UCSD-AML1 (cell line): ENCODE measurements around the gene SLC31A1.
"Not testable (repeated sequence)": the region's sequence is repeated elsewhere in the genome, so short reads cannot be mapped to it uniquely, and the experiment has no call there.

Source experiments
- DNase-seq: peaks from one replicate; lab custom pipeline; 2025; ENCODE audit not compliant: unreplicated experiment; lab: John Stamatoyannopoulos, UW

Gene SLC31A1

GRCh38 chr9:113219969-113220368, 1.4 kb upstream of the SLC31A1 start:
- no peak for DNase-seq

- no peak for DNase-seq
These were observed 809 bp upstream of the SLC31A1 start for GRCh38 chr9:113220467-113221002.

- DNase-seq = no peak
These were observed 597 bp downstream of the SLC31A1 start for GRCh38 chr9:113221800-113222481.

- no peak for DNase-seq
These were observed 1.1 kb downstream of the SLC31A1 start for GRCh38 chr9:113222482-113222841.

- no peak for DNase-seq
These were observed 2.6 kb downstream of the SLC31A1 start for GRCh38 chr9:113223963-113224362.

- no peak for DNase-seq
These were observed 6.1 kb downstream of the SLC31A1 start for GRCh38 chr9:113227436-113227835.

GRCh38 chr9:113228130-113228665, 6.9 kb downstream of the SLC31A1 start:
- no peak for DNase-seq

GRCh38 chr9:113231701-113232100, 10.4 kb downstream of the SLC31A1 start:
- DNase-seq = no peak

GRCh38 chr9:113235701-113236255, 14.4 kb downstream of the SLC31A1 start:
- not testable (repeated sequence) for DNase-seq

GRCh38 chr9:113237026-113237425, 15.7 kb downstream of the SLC31A1 start:
- no peak for DNase-seq

GRCh38 chr9:113238202-113238858, 17.0 kb downstream of the SLC31A1 start:
- DNase-seq = no peak

GRCh38 chr9:113238859-113239232, 17.5 kb downstream of the SLC31A1 start:
- no peak for DNase-seq

- no peak for DNase-seq
These were observed 19.8 kb downstream of the SLC31A1 start for GRCh38 chr9:113241161-113241560.

GRCh38 chr9:113244556-113244955, 23.2 kb downstream of the SLC31A1 start:
- no peak for DNase-seq

- no peak for DNase-seq
These were observed 24.6 kb downstream of the SLC31A1 start for GRCh38 chr9:113245894-113246293.

- no peak for DNase-seq
These were observed 25.6 kb downstream of the SLC31A1 start for GRCh38 chr9:113246928-113247327.

GRCh38 chr9:113247640-113248039, 26.3 kb downstream of the SLC31A1 start:
- DNase-seq = no peak

- not testable (repeated sequence) for DNase-seq
These were observed 28.3 kb downstream of the SLC31A1 start for GRCh38 chr9:113249661-113250060.

GRCh38 chr9:113250807-113251206, 29.5 kb downstream of the SLC31A1 start:
- DNase-seq = no peak

- DNase-seq = no peak
These were observed 33.6 kb downstream of the SLC31A1 start for GRCh38 chr9:113254991-113255390.

- no peak for DNase-seq
These were observed 34.1 kb downstream of the SLC31A1 start for GRCh38 chr9:113255438-113255837.

GRCh38 chr9:113257863-113258262, 36.5 kb downstream of the SLC31A1 start:
- DNase-seq = no peak
